K562 (cell line): ENCODE data around the gene CCDC82. TPM values are rescaled to one million over a fixed set of nuclear protein-coding genes. Genes with fewer than 3 reads are reported as not detected.

Source experiments
- CTBP1 ChIP-seq: fragments of 450-650 bp; IDR thresholded peaks from 2 replicates; pipeline ENCODE4 v1.6.1; 2016; ENCODE audit warnings: borderline replicate concordance
- DACH1 ChIP-seq: fragments of 450-650 bp; IDR thresholded peaks from 2 replicates; pipeline ENCODE4 v1.6.1; 2018; ENCODE audit not compliant: partially characterized antibody
- EP300 ChIP-seq: IDR thresholded peaks from 2 replicates; pipeline ENCODE4 v1.6.1; 2012; ENCODE audit warnings: low read length, improper control_type of control experiment
- HNRNPH1 ChIP-seq: fragments of 200-400 bp; formaldehyde crosslinking; optimal IDR thresholded peaks from 2 replicates; pipeline ENCODE3; 2017; ENCODE audit warnings: low read depth, mild to moderate bottlenecking, low read length, moderate library complexity
- MIER1 ChIP-seq: fragments of 450-650 bp; IDR thresholded peaks from 2 replicates; pipeline ENCODE4 v1.6.1; 2016; ENCODE audit warnings: antibody characterized with exemption, mild to moderate bottlenecking, low read depth
- NR3C1 ChIP-seq: sonication (generic); formaldehyde crosslinking; IDR thresholded peaks from 2 replicates; pipeline ENCODE4 v1.8.1; 2022; ENCODE audit warnings: missing genetic modification reagents
- SMARCA4 ChIP-seq: fragments of 450-650 bp; IDR thresholded peaks from 2 replicates; pipeline ENCODE4 v1.6.1; 2016
- SRF ChIP-seq, 2 experiments: fragments of 250-450, 450-650 bp in 1 of 2; sonication (Bioruptor Pico) in 1 of 2; sonication (generic) in 1 of 2; formaldehyde crosslinking; IDR thresholded peaks; 2 replicates each; pipeline versions ENCODE4 v1.5.0 to v1.5.1; 2020 to 2022; ENCODE audit warnings: mild to moderate bottlenecking in 1 of 2, missing genetic modification reagents in 1 of 2
- SRSF7 ChIP-seq: fragments of 200-400 bp; formaldehyde crosslinking; optimal IDR thresholded peaks from 2 replicates; pipeline ENCODE3; 2017; ENCODE audit warnings: mild to moderate bottlenecking, low read depth, low read length
- TRIM24 ChIP-seq, 2 experiments: fragments of 450-650 bp; IDR thresholded peaks; 2 replicates each; pipeline ENCODE4 v1.6.1; 2016
- YBX1 ChIP-seq: fragments of 450-650 bp; IDR thresholded peaks from 2 replicates; pipeline ENCODE4 v1.7.1; 2016; ENCODE audit warnings: mild to moderate bottlenecking
- ZNF133 ChIP-seq: fragments of 250-450 bp; sonication (Bioruptor Pico); IDR thresholded peaks from 2 replicates; pipeline ENCODE4 v1.4.0; 2020; ENCODE audit warnings: mild to moderate bottlenecking
- ZNF507 ChIP-seq: conservative IDR thresholded peaks from 2 replicates; pipeline ENCODE4 v1.6.1; 2017; ENCODE audit warnings: missing genetic modification characterization, missing compliant biosample characterization
- ZNF584 ChIP-seq: fragments of 200-800 bp; sonication (Bioruptor generic); IDR thresholded peaks from 2 replicates; pipeline ENCODE4 v1.6.1; 2016; ENCODE audit warnings: low read depth, mild to moderate bottlenecking, missing genetic modification characterization, missing compliant biosample characterization
- ZNF644 ChIP-seq: fragments of 200-800 bp; sonication (Bioruptor generic); IDR thresholded peaks from 2 replicates; pipeline ENCODE4 v1.6.1; 2016; ENCODE audit warnings: low read depth, missing genetic modification characterization, missing compliant biosample characterization
- polyA plus RNA-seq, 8 experiments: library from polyadenylated mRNA; depleted of rRNA in 4 of 8; stranded (reverse) in 5 of 8; unstranded in 3 of 8; fragments of >200 nt; fragmentation: Nextera tagmentation in 2 of 8; fragmentation: Illumina TruSeq in 1 of 8; extraction: Ambion mirVana in 2 of 8; extraction: Trizol in 1 of 8; gene quantifications; 2 replicates each; pipeline versions ENCODE4 v1.2.1 to v1.2.3, GENCODE V29; 2011 to 2014; ENCODE audit warnings: inconsistent platforms in 1 of 8, missing spikeins in 1 of 8
- total RNA-seq, 7 experiments: library from RNA; depleted of rRNA in 6 of 7; stranded (reverse); fragments of >200 nt in 6 of 7; fragmentation: Illumina TruSeq in 2 of 7; extraction: Trizol in 2 of 7; gene quantifications; 2 replicates each; pipeline versions ENCODE4 v1.2.1 to v1.2.3, GENCODE V29; 2011 to 2021; ENCODE audit warnings: low replicate concordance in 1 of 7
- TF ChIP-seq, protein P1 (sequence below), 2 experiments: fragments of 450-650 bp; conservative IDR thresholded peaks; 2 replicates each; pipeline ENCODE4 v1.6.1; 2017; ENCODE audit warnings: mild to moderate bottlenecking in 2 of 2, moderate library complexity in 2 of 2
- TF ChIP-seq, protein P2 (sequence below): sonication (generic); formaldehyde crosslinking; IDR thresholded peaks from 2 replicates; pipeline ENCODE4 v1.8.0; 2022; ENCODE audit warnings: mild to moderate bottlenecking, low read depth, missing genetic modification reagents
- TF ChIP-seq, protein P3 (sequence below), 2 experiments: fragments of 450-650 bp; IDR thresholded peaks; 2 replicates each; pipeline ENCODE4 v1.6.1; 2018; ENCODE audit warnings: mild to moderate bottlenecking in 2 of 2, low read depth in 1 of 2; ENCODE audit not compliant: partially characterized antibody in 2 of 2
- TF ChIP-seq, protein P4 (sequence below): fragments of 450-650 bp; IDR thresholded peaks from 2 replicates; pipeline ENCODE4 v1.6.1; 2016; ENCODE audit warnings: missing biosample characterization, missing genetic modification characterization
- TF ChIP-seq, protein P5 (sequence below): fragments of 250-450 bp; sonication (Bioruptor Pico); IDR thresholded peaks from 2 replicates; pipeline ENCODE4 v1.5.0; 2020; ENCODE audit warnings: mild to moderate bottlenecking, borderline replicate concordance

The CCDC82 gene
- total and polyA plus RNA-seq, 9 of the 15 experiments (the other 6 are each of a cell fraction or from before 2014, with no cell fraction given): 12.5 to 51.3 (median 24.5) TPM

DNA sequence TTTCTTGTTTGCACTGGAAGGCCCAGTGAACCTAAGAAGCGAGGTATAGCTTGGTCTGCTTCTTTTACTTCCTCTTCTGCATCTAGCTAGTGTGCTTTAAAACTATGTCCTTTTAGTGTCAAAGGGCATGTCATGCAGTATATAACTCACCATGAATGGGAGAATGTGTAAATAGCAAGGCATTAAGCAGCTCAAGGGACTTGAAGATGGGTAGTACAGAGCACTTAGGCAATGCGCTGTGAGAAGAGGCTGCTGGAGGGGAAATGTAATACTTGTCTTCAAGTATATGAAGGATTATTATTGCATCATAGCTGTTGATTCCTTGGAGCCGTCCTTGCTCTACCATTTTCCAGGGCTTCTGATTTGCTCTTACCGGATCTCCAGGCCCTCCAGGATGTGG, 54.3 kb downstream of the CCDC82 start (continued):
- TF ChIP-seq ZNF644 (tag) (0 out of 2 replicates have a peak, but pooled peaks have one; percentile 57), MIER1 (no peak), YBX1 (no peak), ZNF133 (CRISPR knock-in tag) (no peak), TRIM24 (IDR thresholded peaks at IDR 0.05) (no peak), ZNF584 (no peak), SRF (CRISPR knock-in tag; IDR thresholded peaks at IDR 0.05) (no peak), SMARCA4 (peak; percentile 13; the same call in 1 of the 2 replicates), NR3C1 (CRISPR knock-in tag) (no peak), ZNF507 (no peak), DACH1 (no peak), HNRNPH1 (no peak), EP300 (no peak), SRSF7 (no peak), CTBP1 (peak; percentile 18; the same call in 1 of the 2 replicates)
- TF ChIP-seq, protein P1, sequence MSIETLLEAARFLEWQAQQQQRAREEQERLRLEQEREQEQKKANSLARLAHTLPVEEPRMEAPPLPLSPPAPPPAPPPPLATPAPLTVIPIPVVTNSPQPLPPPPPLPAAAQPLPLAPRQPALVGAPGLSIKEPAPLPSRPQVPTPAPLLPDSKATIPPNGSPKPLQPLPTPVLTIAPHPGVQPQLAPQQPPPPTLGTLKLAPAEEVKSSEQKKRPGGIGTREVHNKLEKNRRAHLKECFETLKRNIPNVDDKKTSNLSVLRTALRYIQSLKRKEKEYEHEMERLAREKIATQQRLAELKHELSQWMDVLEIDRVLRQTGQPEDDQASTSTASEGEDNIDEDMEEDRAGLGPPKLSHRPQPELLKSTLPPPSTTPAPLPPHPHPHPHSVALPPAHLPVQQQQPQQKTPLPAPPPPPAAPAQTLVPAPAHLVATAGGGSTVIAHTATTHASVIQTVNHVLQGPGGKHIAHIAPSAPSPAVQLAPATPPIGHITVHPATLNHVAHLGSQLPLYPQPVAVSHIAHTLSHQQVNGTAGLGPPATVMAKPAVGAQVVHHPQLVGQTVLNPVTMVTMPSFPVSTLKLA (conservative IDR thresholded peaks at IDR 0.05): no peak
- TF ChIP-seq, protein P2, sequence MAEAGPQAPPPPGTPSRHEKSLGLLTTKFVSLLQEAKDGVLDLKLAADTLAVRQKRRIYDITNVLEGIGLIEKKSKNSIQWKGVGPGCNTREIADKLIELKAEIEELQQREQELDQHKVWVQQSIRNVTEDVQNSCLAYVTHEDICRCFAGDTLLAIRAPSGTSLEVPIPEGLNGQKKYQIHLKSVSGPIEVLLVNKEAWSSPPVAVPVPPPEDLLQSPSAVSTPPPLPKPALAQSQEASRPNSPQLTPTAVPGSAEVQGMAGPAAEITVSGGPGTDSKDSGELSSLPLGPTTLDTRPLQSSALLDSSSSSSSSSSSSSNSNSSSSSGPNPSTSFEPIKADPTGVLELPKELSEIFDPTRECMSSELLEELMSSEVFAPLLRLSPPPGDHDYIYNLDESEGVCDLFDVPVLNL (CRISPR knock-in tag): no peak
- TF ChIP-seq, protein P3, sequence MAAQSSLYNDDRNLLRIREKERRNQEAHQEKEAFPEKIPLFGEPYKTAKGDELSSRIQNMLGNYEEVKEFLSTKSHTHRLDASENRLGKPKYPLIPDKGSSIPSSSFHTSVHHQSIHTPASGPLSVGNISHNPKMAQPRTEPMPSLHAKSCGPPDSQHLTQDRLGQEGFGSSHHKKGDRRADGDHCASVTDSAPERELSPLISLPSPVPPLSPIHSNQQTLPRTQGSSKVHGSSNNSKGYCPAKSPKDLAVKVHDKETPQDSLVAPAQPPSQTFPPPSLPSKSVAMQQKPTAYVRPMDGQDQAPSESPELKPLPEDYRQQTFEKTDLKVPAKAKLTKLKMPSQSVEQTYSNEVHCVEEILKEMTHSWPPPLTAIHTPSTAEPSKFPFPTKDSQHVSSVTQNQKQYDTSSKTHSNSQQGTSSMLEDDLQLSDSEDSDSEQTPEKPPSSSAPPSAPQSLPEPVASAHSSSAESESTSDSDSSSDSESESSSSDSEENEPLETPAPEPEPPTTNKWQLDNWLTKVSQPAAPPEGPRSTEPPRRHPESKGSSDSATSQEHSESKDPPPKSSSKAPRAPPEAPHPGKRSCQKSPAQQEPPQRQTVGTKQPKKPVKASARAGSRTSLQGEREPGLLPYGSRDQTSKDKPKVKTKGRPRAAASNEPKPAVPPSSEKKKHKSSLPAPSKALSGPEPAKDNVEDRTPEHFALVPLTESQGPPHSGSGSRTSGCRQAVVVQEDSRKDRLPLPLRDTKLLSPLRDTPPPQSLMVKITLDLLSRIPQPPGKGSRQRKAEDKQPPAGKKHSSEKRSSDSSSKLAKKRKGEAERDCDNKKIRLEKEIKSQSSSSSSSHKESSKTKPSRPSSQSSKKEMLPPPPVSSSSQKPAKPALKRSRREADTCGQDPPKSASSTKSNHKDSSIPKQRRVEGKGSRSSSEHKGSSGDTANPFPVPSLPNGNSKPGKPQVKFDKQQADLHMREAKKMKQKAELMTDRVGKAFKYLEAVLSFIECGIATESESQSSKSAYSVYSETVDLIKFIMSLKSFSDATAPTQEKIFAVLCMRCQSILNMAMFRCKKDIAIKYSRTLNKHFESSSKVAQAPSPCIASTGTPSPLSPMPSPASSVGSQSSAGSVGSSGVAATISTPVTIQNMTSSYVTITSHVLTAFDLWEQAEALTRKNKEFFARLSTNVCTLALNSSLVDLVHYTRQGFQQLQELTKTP (IDR thresholded peaks at IDR 0.05; ENCODE audit: low read depth in 1 of 2, partially characterized antibody in 2 of 2): no peak
- TF ChIP-seq, protein P4, sequence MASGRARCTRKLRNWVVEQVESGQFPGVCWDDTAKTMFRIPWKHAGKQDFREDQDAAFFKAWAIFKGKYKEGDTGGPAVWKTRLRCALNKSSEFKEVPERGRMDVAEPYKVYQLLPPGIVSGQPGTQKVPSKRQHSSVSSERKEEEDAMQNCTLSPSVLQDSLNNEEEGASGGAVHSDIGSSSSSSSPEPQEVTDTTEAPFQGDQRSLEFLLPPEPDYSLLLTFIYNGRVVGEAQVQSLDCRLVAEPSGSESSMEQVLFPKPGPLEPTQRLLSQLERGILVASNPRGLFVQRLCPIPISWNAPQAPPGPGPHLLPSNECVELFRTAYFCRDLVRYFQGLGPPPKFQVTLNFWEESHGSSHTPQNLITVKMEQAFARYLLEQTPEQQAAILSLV: peak; percentile 59
- TF ChIP-seq, protein P5, sequence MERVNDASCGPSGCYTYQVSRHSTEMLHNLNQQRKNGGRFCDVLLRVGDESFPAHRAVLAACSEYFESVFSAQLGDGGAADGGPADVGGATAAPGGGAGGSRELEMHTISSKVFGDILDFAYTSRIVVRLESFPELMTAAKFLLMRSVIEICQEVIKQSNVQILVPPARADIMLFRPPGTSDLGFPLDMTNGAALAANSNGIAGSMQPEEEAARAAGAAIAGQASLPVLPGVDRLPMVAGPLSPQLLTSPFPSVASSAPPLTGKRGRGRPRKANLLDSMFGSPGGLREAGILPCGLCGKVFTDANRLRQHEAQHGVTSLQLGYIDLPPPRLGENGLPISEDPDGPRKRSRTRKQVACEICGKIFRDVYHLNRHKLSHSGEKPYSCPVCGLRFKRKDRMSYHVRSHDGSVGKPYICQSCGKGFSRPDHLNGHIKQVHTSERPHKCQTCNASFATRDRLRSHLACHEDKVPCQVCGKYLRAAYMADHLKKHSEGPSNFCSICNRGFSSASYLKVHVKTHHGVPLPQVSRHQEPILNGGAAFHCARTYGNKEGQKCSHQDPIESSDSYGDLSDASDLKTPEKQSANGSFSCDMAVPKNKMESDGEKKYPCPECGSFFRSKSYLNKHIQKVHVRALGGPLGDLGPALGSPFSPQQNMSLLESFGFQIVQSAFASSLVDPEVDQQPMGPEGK (CRISPR knock-in tag): no peak
